ENCODE data around the gene KIAA0513.

Gene KIAA0513

GRCh38 chr16:85092851-85093250 lies 65.3 kb downstream of the KIAA0513 start:
- DNase-seq: no peak

- no peak for DNase-seq
Observed at GRCh38 chr16:85093705-85094104, 66.1 kb downstream of the KIAA0513 start.

- DNase-seq: no peak
Observed at GRCh38 chr16:85094176-85094805, 66.7 kb downstream of the KIAA0513 start.

GRCh38 chr16:85094812-85095211 lies 67.2 kb downstream of the KIAA0513 start:
- DNase-seq: no peak

GRCh38 chr16:85096921-85097320 lies 69.3 kb downstream of the KIAA0513 start:
- DNase-seq: no peak

GRCh38 chr16:85098565-85098964 lies 71.0 kb downstream of the KIAA0513 start:
- no peak for DNase-seq

- no peak for DNase-seq
Observed at GRCh38 chr16:85100265-85100664, 72.7 kb downstream of the KIAA0513 start.

- DNase-seq: no peak
Observed at GRCh38 chr16:85101956-85102630, 74.5 kb downstream of the KIAA0513 start.

GRCh38 chr16:85103114-85104079 lies 75.8 kb downstream of the KIAA0513 start:
- no peak for DNase-seq

GRCh38 chr16:85104147-85104546 lies 76.6 kb downstream of the KIAA0513 start:
- no peak for DNase-seq

GRCh38 chr16:85104821-85105391 lies 77.3 kb downstream of the KIAA0513 start:
- peak; percentile 51 for DNase-seq

- no peak for DNase-seq
Observed at GRCh38 chr16:85105475-85105874, 77.9 kb downstream of the KIAA0513 start.

GRCh38 chr16:85107083-85107482 lies 79.5 kb downstream of the KIAA0513 start:
- no peak for DNase-seq

- no peak for DNase-seq
Observed at GRCh38 chr16:85107532-85107931, 79.9 kb downstream of the KIAA0513 start.

GRCh38 chr16:85110105-85110504 lies 82.5 kb downstream of the KIAA0513 start:
- no peak for DNase-seq

- DNase-seq: no peak
Observed at GRCh38 chr16:85111184-85111583, 83.6 kb downstream of the KIAA0513 start.

GRCh38 chr16:85112364-85112763 lies 84.8 kb downstream of the KIAA0513 start, which contains the start of gene CIBAR2:
CIBAR2 (minus strand) TSS chr16:85112472; CDS start chr16:85112352, 120 bp downstream.
- peak; percentile 53 for DNase-seq

- DNase-seq: no peak
Observed at GRCh38 chr16:85113168-85113733, 85.7 kb downstream of the KIAA0513 start.

GRCh38 chr16:85113913-85114312 lies 86.3 kb downstream of the KIAA0513 start:
- DNase-seq: no peak

- DNase-seq: peak; percentile 85
Observed at GRCh38 chr16:85114909-85115567, 87.4 kb downstream of the KIAA0513 start.

GRCh38 chr16:85117418-85117817 lies 89.8 kb downstream of the KIAA0513 start:
- DNase-seq: no peak

GRCh38 chr16:85120006-85120340 lies 92.4 kb downstream of the KIAA0513 start:
- no peak for DNase-seq
